HG03175 (cell line): ENCODE results near the gene SYT13.
A peak's percentile ranks its signal among the peaks of the same experiment; 100 is the strongest.

Source experiments
- ATAC-seq: cut with Tn5 transposase; IDR thresholded peaks from one replicate; pipeline ENCODE4 v1.9.1; 2021; ENCODE audit warnings: mild to moderate bottlenecking, moderate library complexity; ENCODE audit not compliant: unreplicated experiment

The SYT13 gene

GRCh38 chr11:45313171-45313865 lies 27.2 kb upstream of the SYT13 start:
- no peak for ATAC-seq

GRCh38 chr11:45305874-45306623 lies 19.9 kb upstream of the SYT13 start:
- ATAC-seq: no peak

GRCh38 chr11:45304992-45305335 lies 18.8 kb upstream of the SYT13 start:
- ATAC-seq: no peak

GRCh38 chr11:45304111-45304991 lies 18.2 kb upstream of the SYT13 start:
- ATAC-seq: no peak

- no peak for ATAC-seq
Measured at GRCh38 chr11:45303316-45303715, 17.2 kb upstream of the SYT13 start.

- no peak for ATAC-seq
Measured at GRCh38 chr11:45301537-45302246, 15.6 kb upstream of the SYT13 start.

GRCh38 chr11:45300715-45301114 lies 14.6 kb upstream of the SYT13 start:
- ATAC-seq: no peak

GRCh38 chr11:45298718-45299117 lies 12.6 kb upstream of the SYT13 start:
- no peak for ATAC-seq

GRCh38 chr11:45296075-45296474 lies 9.9 kb upstream of the SYT13 start:
- ATAC-seq: no peak

GRCh38 chr11:45294499-45294898 lies 8.4 kb upstream of the SYT13 start:
- ATAC-seq: no peak

GRCh38 chr11:45293566-45294192 lies 7.5 kb upstream of the SYT13 start:
- peak; percentile 56 for ATAC-seq

- no peak for ATAC-seq
Measured at GRCh38 chr11:45290586-45290985, 4.4 kb upstream of the SYT13 start.

GRCh38 chr11:45289369-45289768 lies 3.2 kb upstream of the SYT13 start:
- ATAC-seq: no peak

- ATAC-seq: no peak
Measured at GRCh38 chr11:45288339-45288738, 2.2 kb upstream of the SYT13 start.

GRCh38 chr11:45287316-45287903 lies 1.3 kb upstream of the SYT13 start:
- no peak for ATAC-seq

- ATAC-seq: no peak
Measured at GRCh38 chr11:45285250-45285828, 802 bp downstream of the SYT13 start.

GRCh38 chr11:45282081-45282480 lies 4.1 kb downstream of the SYT13 start:
- no peak for ATAC-seq

- ATAC-seq: no peak
Measured at GRCh38 chr11:45280449-45280848, 5.7 kb downstream of the SYT13 start.

GRCh38 chr11:45279645-45280044 lies 6.5 kb downstream of the SYT13 start:
- ATAC-seq: no peak

- no peak for ATAC-seq
Measured at GRCh38 chr11:45278714-45279113, 7.4 kb downstream of the SYT13 start.
